DMS 273 (cell line): ENCODE results near the gene TOB2.
A peak's percentile ranks its signal among the peaks of the same experiment; 100 is the strongest.

Experiments
- DNase-seq: peaks from one replicate; lab custom pipeline; 2025; ENCODE audit not compliant: unreplicated experiment; lab: John Stamatoyannopoulos, UW

TOB2 gene, protein sequence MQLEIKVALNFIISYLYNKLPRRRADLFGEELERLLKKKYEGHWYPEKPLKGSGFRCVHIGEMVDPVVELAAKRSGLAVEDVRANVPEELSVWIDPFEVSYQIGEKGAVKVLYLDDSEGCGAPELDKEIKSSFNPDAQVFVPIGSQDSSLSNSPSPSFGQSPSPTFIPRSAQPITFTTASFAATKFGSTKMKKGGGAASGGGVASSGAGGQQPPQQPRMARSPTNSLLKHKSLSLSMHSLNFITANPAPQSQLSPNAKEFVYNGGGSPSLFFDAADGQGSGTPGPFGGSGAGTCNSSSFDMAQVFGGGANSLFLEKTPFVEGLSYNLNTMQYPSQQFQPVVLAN

DNA sequence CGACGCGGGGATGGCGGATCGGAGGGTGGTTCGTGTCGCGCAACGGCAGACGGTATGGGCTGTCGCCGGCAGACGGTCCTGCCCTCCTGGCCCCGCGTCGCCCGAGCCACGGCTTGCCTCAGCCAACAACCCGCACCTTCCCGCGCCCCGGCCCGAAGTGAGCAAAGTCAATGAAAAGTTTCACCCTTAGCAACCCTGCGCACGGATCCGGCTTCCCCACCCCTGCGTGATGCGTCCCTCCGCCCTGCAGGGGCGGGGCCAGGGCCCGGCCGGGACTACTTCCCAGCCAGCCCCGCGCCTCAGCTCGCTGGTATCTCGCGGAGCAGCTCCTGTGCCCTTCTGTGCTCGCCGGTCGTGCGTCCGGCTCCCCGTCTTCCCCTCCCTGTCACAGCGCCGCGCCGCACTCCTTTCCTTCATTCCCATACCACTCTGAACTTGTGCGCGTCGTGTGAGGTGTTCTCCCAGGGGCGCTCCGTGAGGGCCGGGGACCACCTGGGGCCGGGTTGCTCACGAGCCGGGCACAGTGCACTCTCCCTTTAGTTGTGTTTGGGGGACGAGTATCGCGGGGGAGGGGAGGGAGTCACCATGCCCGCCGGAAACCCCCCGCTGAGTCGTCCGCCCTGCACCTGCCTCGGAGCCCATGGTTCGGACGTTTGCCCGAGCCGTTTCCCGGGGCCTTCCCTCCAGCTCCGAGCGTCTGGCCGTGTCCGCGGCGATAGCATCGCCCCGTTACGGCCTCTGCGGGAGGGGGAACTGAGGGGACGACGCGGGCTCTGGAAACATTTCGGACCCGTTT, at the start of gene TOB2:
Gene TOB2 (minus strand): TSS at position 163 of the 796 bp plus-strand sequence. CDS start 9,456 bp downstream, outside the sequence.
- DNase-seq: peak; percentile 97

DNA sequence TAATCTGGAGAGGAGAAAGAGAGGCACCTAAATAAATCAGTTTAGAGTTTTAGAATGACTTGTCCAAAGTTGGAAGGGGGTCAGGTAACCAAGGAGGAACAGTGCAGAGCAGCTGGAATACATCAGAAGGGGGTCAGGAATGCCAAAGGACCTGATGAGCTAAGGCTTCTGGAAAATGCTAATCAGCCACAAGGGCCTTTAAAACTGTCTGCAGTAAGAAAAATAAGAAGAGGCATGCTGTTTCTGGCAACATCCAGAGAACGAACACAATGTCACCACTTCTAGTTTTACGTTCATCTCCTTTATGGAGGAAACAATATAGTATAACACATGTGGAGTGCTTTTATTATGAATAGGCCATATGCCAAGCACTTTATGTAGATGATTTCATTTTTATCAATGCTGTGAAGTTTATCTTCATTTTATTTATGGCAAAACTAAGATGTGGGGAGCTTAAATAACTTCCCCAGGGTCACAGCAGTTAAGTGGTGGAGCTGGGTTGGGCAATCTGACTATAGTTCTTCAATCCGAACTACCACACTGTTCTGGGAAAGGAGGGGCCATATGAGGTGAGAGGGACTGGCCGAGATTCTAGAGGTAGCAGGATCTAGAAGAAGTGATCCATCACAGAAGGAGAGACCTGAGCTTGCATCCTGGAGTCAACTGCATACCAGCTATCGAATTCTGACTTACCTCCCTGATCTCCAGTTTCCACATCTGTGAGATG, 44.9 kb upstream of the TOB2 start:
- no peak for DNase-seq

DNA sequence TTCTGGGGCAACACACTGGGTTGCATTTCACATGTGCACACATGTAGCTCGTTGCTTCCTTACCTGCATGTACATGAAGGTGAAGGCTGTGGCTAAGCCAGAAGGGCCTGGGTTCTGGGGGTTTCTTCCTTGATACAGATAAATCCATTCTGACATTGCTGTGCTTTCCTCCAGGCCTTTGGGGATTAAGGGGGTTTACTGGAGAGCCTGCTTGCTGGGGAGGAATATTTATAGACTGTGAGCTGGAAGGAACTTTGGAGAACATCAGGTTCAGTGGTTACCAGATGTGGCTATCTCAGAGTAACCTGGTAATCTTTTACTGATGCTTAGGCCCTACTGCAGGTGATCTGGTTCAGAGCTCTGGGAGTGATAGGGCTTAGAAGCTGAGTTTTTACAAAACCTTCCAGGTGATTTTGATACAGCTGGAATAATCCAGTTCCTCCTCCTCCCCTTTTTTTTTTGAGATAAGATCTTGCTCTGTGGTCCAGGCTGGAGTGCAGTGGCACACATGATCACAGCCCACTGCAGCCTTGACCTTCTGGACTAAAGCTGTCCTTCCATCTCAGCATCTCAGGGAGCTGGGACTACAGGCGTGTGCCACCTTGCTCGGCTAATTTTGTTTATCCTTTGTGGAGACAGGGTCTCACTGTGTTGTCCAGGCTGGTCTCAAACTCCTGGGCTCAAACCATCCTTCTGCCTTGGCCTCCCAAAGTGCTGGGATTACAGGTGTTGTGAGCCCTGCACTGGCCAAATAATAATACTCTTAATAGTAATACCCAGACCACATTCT, 42.2 kb upstream of the TOB2 start:
- DNase-seq: no peak

DNA sequence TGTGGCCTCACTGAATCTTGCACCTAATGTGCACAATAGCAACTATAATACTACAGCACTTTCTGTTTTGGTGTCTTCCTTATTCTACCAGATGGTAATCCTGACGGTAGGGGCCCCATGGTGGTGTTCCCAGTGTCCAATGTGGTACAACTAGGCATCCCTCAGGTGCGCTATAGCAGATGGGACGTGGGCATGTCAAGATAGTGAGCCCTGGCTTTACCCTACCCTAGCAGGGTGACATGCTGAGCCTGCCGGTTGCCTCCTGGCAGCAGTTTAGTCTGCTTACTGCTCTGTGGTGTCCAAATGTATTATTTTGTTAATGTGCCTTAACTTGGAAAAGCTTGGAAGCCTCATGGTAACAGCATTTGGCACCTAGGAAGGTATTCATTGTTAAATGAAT, 41.5 kb upstream of the TOB2 start:
- DNase-seq: no peak

DNA sequence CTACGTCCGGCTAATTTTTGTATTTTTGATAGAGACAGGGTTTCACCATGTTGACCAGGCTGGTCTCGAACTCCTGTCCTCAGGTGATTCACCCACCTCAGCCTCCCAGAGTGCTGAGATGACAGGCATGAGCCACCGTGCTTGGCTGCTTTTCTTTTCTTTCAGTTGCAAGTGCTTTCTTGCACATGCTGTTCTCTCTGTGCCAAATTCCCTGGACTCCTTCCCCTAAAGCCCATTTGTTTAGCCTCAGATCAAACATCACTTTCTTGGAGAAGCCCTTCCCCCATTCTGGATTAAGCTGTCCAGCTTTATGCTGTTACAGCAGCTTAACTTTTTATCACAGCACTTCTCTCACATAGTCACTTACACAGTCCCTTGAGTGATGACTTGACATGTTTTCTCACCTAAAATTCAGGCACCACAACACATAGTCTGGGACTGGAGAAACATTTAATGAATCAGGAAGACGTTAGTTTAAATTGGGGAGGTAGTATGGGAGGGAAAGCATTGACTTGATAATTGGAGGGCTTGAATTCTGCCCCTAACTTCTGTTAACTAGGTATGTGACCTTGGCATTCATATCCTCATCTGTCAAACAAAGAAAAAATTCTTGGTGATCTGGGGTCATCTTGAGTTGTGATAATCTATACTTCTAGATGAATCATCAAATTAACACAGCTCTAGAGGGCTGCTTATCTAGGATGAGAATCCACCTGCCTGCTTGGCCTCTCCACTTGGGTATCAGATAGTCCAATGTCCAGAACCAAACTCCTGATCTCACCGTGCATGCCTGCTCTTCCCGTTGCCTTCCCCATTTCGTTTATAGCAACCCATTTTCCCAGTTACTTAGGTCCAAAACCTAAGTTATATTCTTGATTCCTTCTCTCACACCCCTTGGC, 40.7 kb upstream of the TOB2 start:
- no peak for DNase-seq

DNA sequence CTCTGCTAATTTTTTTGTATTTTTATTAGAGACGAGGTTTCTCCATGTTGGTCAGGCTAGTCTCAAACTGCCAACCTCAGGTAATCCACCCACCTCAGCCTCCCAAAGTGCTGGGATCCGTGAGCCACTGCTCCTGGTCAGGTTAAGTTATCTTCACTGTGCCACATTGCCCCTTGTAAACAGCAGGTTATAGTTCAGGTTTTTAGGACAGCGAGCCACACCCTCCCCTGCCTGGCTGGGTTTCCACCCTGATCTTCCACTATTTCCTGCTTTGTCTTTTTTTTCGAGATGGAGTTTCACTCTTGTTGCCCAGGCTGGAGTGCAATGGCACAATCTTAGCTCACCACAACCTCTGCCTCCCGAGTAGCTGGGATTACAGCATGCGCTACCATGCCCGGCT, 38.4 kb upstream of the TOB2 start:
- DNase-seq: no peak

DNA sequence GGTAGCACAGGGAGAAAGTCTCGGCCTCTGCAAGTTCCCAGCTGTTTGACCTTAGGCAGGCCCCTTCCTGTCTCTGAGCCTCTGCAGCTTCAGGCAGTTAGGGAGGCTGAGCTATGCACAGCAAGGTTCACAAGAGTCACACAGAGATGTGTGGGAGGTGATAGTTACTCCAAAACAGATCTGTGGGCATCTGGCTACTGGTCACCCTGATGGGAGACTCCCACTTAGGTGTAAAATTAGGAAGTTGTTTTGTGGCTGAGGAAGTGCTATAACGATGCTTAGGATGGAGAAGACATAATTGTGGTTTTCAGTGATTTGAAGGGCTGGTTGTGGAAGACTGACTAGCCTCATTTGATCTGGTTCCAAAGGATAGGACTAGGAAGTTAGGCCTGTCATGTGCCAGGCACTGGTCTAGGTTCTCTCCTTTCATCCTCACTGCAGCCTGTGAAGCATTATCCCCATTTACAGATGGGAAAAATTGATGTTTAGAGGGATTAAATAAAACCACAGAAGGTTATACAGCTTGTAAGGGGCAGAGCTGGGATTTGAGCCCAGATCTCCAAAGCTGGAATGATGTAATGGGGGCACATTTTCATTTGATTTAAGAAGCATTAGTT, 35.8 kb upstream of the TOB2 start:
- DNase-seq: no peak

DNA sequence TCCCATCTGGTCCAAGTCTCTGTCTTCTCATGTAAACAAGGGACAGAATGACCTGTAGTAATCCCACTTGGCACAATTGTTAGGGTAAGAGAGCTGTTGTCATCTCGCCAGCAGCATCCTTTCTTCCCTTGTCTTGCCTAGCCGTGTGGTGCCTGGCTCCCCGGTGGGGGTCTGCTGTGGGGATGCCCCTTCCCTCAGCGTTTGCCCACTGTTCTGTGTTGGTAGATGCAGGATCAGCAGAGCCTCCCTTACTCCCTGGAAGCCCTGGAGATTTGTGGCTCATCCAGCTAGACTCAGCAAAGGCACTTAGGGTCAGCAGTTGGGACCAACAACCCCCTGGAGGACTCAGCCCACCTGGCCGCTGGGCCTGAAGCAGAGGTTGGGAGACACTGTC, 35.3 kb upstream of the TOB2 start:
- DNase-seq: no peak

DNA sequence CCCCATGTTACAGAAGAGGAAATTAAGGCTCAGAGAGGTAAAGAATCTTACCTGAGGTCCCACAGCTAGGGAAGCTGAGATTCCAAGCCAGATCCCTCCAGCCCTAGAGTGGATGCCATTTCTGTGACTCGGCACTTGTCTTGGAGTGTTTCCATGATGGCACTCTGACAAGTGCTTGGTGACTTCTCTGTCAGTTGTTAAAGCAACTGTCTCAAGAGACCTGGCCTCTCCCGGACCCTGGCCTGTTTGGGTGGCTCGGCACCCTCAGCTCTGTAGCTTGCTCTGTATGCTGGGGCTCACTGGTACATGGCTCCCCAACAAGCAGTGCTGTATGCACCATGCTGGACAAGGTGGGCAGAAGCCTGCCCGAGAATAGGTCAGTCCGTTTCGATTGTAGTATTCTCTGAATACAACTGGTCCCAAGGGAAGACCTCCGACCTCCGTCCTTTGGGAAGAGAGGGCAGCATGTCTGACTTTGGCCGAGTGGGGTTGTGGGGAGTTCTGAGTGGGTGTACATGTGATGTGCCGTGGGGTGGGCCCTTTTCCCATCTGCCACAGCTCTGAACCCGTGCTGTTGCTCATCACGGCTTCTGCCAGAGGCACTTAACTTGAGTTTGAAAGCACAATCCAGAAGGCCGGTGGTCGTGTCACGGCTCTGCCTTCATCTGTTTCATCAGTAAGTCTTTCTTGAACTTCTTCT, 34.7 kb upstream of the TOB2 start:
- DNase-seq: no peak

DNA sequence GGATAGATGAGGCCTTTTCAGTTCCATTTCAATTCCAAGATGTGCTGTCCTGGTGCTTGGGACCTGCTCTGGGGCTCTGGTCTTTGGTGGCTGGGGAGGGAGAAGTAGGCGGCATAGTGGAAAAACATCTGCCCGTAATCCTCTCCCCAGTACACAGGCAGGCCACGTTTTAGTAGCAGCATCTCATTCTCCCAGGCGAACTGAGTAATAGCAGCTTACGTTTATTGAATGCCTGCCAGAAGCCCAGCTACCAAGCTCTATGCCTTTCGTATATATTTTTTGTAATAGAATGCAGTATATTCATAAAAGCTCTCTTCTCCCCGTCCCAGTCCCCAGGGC, 33.8 kb upstream of the TOB2 start:
- peak; percentile 66 for DNase-seq

DNA sequence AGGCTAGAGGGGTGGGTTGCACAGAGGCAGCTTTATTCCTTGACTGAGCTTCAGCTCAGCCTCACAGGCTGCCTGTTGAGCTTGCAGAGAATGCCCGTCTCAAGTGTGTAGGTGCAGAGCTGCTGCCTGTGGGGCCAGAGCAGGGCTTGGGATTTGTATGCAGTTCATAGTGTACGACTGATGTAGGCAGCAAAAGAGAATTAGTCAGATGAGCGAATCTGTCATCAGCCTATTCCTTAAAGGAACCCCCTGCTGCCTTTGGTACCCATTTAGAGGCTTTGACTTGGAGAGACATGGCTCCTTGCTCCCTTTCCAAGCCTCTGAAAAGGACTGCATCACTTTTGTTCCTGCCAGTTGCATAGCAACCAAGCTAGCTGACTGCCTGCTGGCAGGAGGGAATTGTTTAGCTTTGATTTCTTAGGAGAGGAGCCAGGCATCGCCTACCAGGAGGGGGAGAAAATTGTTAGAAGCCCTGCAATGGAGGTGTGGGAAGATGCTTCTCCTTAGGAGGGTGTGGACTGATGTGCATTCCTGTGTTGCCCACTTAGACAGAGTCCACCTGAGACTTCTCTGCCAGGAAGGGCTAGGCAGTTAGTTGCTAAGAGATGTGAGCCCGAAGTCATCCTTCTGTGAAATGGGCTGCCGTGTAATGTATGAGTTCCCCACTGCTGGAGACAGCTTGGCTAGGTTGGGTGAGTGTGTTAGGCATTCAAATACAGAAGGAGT, 33.2 kb upstream of the TOB2 start:
- peak; percentile 56 for DNase-seq

DNA sequence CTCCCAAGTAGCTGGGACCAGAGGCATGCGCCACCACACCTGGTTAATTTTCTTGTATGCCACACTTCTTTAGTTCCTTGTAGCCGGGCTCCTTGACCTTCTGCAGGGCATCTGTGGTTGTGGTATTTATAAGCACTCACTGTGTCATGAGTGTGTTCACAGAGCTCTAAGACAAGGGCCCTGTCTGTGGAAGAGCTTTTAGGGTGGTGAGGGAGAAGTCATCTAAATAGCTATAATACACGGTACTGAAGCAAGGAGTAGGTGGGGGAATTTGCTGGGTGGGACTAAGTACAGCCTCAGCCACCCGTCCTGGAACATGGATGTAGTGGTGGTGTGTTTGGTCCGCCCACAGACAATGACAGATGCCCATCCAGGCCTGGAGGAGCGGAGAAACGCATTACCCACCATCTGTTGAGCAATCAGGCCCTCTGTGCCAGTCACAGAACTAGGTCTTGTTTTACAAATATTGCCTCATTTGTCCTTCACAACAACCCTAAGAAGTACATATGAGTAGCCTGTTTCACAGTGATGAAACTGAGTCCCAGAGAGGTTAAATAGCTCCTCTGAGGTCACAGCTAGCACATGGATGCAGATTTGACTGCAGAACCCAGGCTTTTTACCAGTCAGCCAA, 32.4 kb upstream of the TOB2 start:
- peak; percentile 91 for DNase-seq

DNA sequence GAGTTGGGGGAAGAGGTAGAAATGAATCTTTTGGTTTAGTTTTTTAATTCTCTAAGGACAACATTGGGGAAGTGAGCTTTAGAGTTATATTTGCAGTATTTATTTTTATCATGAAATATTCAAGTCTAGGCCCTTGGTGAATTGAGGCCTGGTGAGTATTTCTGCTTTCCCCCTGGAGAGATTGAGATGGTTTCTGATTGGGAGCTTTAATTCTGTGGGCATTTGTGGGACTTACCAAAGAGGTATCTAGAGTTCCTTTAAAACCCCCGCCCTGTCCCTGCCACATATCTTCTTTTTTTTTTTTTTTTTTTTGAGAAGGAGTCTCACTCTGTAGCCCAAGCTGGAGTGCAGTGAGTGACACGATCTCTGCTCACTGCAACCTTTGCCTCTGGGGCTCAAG, 31.9 kb upstream of the TOB2 start:
- no peak for DNase-seq

DNA sequence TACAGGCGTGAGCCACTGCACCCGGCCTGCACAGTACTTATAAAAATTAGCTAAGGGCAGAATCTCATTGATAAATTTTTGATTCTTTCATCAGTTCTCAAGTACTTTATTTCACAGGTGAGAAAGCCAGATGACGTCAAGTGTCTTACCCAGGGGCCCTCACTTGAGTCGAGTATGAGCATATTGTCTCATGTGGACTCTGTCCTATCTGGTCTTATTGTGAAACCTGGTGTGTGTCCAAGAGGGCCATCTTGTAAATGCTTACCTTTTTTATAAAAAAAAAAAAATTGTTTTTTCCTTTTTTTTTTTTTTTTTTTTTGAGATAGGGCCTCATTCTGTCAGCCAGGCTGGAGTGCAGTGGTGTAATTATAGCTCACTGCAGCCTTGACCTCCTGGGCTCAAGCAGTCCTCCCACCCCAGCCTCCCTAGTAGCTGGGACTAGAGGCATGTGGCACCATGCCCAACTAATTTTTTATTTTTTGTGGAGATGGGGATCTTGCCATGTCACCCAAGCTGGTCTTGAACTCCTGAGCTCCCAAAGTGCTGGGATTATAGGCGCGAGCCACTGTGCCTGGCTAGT, 28.4 kb upstream of the TOB2 start:
- no peak for DNase-seq

DNA sequence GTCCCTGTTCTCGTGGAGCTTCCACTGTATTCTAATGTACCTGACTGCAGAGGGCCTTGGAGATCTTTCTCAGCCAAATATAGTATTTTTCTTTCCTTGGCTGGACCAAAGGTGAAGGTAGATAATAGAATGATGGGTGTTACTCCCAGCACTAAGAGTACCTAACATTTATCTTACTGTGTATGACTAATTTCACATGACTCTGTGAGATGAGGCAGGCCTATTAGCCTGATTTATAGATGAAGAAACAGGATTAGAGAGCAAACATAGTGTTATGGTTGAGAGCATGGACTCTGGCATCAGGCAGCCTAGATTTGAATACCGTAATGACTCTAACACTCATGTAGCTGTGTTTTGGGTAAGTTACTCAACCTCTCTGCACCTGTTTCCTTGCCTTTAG, 25.0 kb upstream of the TOB2 start:
- no peak for DNase-seq

DNA sequence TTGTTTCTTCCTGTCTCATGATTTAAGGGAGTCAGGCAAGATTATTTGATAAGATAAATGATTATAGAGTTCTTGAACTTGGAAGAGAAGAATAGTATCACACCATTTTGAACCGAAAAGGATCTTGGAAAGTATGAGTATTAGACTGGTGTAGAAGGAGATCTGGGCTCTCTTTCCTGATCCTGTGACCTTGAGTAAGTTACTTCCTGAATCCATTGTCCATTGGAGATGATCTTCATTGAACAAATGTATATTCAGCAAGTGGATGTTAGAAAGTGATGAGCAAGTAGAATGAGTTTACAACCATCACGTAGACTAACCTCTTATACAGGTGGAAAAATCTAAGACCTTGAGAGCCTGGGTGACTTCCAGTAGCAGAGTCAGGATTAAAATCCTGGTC, 24.3 kb upstream of the TOB2 start:
- DNase-seq: no peak

DNA sequence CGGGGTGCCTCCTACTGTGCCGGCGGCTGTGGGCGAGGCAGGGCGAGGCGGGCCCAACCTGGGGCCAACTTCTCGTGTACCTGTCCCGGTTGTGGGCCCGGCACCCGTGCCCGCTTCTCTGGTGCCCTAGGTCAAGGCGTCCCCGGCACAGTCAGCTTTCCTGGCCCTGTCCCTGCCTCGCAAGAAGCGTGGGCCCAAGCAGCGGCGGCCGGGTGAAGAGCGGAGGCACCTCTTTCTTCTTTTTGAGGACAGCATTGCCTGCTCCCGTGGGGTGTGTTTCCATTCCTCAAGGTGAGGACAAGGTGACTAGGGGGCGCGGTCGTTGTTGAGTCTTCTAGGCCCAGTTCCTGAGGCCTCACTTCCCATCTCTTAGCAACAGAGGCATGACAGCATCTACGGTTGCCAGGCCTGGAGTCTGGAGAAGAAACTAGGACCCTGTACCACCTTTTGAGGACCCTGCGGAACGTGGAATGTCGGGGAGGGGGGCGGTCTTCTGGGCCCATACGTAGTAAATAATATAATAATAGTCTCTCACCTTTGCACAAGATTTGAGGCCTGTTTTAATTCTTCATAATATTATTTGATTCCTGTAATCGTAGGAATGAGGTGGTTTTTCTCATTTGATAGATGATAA, 22.7 kb upstream of the TOB2 start:
- peak; percentile 49 for DNase-seq
